Nephron (organoid): ENCODE results near the gene MPP1.

ENCODE experiments used
- H3K27ac Mint-ChIP-seq, 3 experiments: 2 replicates each; pipeline ENCODE4 v1.8.0; 2020; ENCODE audit warnings: mixed read lengths in 3 of 3, mild to moderate bottlenecking in 2 of 3, moderate library complexity in 1 of 3
- H3K27me3 Mint-ChIP-seq: 2 replicates; pipeline ENCODE4 v1.8.0; 2021; ENCODE audit warnings: low read depth, mild to moderate bottlenecking, moderate library complexity, mixed read lengths
- H3K36me3 Mint-ChIP-seq: 2 replicates; pipeline ENCODE4 v1.8.0; 2020; ENCODE audit warnings: low read depth, mixed read lengths
- H3K4me1 Mint-ChIP-seq: 2 replicates; pipeline ENCODE4 v1.8.0; 2020; ENCODE audit warnings: mixed read lengths
- H3K4me3 Mint-ChIP-seq, 3 experiments: 2 replicates each; pipeline ENCODE4 v1.8.0; 2020; ENCODE audit warnings: mild to moderate bottlenecking in 3 of 3, mixed read lengths in 3 of 3, moderate library complexity in 2 of 3
- H3K9me3 Mint-ChIP-seq: 2 replicates; pipeline ENCODE4 v1.8.0; 2020; ENCODE audit warnings: mixed read lengths
- CTCF ChIP-seq, 3 experiments: fragments of 200-600 bp; sonication (generic); IDR thresholded peaks; one replicate each; pipeline ENCODE4 v1.5.0; 2021; ENCODE audit warnings: antibody characterized with exemption in 3 of 3; ENCODE audit not compliant: unreplicated experiment in 3 of 3

Gene MPP1

GRCh38 chrX:154815274-154815818 is 10.1 kb upstream of the MPP1 start:
- no peaks in the 10 kb centered on the region for H3K4me1 Mint-ChIP-seq
- no peaks in the 10 kb centered on the region for H3K36me3 Mint-ChIP-seq
- peaks cover 11% of the 10 kb centered on the region for H3K9me3 Mint-ChIP-seq
- H3K27ac Mint-ChIP-seq, result no peak overlapping the region
- no peak overlapping the region for H3K4me3 Mint-ChIP-seq
- no peaks in the 10 kb centered on the region for H3K27me3 Mint-ChIP-seq
- TF ChIP-seq CTCF (IDR thresholded peaks at IDR 0.05; ENCODE audit: unreplicated experiment in 3 of 3), result no peak

- no peaks in the 10 kb centered on the region for H3K4me1 Mint-ChIP-seq
- H3K36me3 Mint-ChIP-seq, result no peaks in the 10 kb centered on the region
- TF ChIP-seq CTCF (IDR thresholded peaks at IDR 0.05; ENCODE audit: unreplicated experiment in 3 of 3), result no peak
- no peak overlapping the region for H3K4me3 Mint-ChIP-seq
- H3K9me3 Mint-ChIP-seq, result peaks cover 11% of the 10 kb centered on the region
- H3K27me3 Mint-ChIP-seq, result no peaks in the 10 kb centered on the region
- H3K27ac Mint-ChIP-seq, result no peak overlapping the region
Observed at GRCh38 chrX:154813801-154814200, 8.5 kb upstream of the MPP1 start.

GRCh38 chrX:154812341-154813101 is 7.2 kb upstream of the MPP1 start:
- Mint-ChIP-seq H3K36me3 (no peaks in the 10 kb centered on the region), H3K4me3 (no peak overlapping the region), H3K27me3 (no peaks in the 10 kb centered on the region), H3K9me3 (peaks cover 22% of the 10 kb centered on the region), H3K4me1 (no peaks in the 10 kb centered on the region), H3K27ac (no peak overlapping the region)
- TF ChIP-seq CTCF (IDR thresholded peaks at IDR 0.05; ENCODE audit: unreplicated experiment in 3 of 3), result no peak

- Mint-ChIP-seq H3K4me1 (peaks cover 4% of the 10 kb centered on the region), H3K4me3 (no peak overlapping the region), H3K27me3 (no peaks in the 10 kb centered on the region), H3K36me3 (no peaks in the 10 kb centered on the region), H3K27ac (no peak overlapping the region), H3K9me3 (peaks cover 28% of the 10 kb centered on the region)
- TF ChIP-seq CTCF (IDR thresholded peaks at IDR 0.05; ENCODE audit: unreplicated experiment in 3 of 3), result no peak
Observed at GRCh38 chrX:154809939-154810665, 4.8 kb upstream of the MPP1 start.

GRCh38 chrX:154806837-154807501 is 1.7 kb upstream of the MPP1 start:
- Mint-ChIP-seq H3K27me3 (no peaks in the 10 kb centered on the region), H3K27ac (no peak overlapping the region), H3K36me3 (no peaks in the 10 kb centered on the region), H3K9me3 (peaks cover 23% of the 10 kb centered on the region), H3K4me3 (no peak overlapping the region), H3K4me1 (peaks cover 11% of the 10 kb centered on the region)
- TF ChIP-seq CTCF (IDR thresholded peaks at IDR 0.05; ENCODE audit: unreplicated experiment in 3 of 3), result no peak
